ENCODE measurements around the gene SPRR3.

Gene SPRR3, protein sequence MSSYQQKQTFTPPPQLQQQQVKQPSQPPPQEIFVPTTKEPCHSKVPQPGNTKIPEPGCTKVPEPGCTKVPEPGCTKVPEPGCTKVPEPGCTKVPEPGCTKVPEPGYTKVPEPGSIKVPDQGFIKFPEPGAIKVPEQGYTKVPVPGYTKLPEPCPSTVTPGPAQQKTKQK

DNA sequence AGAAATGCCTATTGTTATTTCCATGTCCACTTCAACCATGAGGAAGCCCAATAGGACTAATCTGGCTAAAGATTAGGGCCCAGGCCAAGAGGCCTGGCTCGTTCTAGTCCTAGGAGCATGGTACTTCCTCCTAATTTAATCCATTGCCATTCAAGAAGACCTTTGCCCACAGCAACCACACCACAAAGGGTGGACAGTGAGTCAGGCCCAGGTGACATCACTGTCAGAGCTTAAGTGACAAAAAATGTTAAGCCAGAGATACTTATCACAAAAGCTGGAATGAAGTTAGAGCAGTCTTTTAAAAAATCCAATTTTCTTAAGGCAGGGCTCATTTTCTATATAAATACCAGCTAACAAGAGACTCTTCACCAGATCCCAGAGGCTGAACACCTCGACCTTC, at the start of gene SPRR3:
Gene SPRR3, plus strand, starts transcription at position 368 of the 400 bp plus-strand sequence. CDS start 1,272 bp downstream, outside the sequence.
- DNase-seq, result peak; percentile 0

DNA sequence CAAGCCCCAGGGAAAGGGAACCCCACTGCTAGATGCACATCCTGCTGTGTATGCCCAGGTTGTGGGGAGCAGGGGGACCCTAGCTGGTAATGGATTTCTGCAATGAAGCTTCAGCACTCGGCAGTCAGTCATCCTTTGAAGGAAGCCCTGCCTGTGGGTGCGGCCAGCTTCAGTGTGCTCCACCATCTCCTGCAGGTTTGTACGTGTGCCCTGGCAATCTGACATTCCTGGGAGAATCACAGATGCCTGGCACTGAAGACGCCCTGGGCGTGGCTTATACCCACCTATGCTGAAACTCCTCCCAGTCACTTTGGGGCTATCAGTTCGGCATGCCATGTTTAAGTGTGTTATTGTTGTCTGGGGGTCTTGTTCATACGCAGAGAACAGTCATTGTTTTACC, 47.8 kb upstream of the SPRR3 start:
- no peak for DNase-seq

DNA sequence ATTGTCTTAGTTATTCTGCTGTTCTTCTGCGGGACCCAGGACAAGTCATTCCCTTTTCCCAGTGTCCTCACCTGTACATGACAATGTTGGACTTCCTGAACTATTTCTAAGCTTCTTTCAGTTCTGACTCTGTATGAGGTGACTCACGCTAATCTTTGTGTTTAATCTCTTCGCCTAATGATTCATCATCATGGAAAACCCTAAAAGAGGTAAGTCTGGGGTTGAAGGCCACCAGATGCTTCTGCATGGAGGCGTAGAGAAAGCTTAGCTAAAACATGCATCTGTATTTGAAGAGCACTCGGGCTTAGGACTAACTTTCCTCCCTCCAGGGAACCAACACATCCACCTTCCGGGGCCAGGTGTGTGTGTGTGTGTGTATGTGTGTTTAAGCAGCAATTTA, 47.1 kb upstream of the SPRR3 start:
- DNase-seq, result no peak

DNA sequence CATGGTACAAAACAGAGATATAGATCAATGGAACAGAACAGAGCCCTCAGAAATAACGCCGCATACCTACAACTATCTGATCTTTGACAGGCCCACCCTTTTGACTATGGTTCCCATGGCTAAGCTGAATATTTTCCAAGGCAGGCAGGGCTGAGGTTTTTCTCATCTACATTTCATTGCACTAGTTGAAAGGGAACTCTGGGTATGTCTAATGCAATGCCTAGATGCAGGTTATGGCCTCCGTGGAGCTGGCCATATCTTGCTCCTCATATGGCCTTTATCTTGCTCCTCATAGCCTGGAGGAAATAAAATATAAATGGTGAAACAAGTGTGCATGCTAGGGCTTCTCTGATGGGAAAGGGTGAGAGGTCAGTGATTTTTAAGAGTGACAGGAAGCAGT, 44.0 kb upstream of the SPRR3 start:
- DNase-seq, result no peak

DNA sequence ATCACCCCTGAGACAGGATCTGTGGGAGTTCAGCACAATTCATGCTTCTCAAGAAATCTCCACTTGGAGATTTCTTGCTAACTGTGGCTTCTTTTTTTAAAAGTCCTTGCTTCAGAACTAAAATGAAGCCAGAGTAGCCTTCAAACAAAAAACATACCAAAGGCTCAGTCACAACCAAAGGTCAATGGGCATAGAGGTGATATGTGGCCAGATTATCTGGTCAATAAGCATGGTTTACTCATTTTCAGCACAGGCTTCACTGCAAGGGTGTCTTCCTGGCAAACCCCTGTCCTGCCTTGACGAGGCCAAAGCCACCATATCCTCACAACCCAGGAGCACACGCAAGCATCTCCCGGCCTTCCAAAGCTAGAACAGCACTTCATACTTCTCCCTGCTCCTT, 42.3 kb upstream of the SPRR3 start:
- DNase-seq, result no peak

DNA sequence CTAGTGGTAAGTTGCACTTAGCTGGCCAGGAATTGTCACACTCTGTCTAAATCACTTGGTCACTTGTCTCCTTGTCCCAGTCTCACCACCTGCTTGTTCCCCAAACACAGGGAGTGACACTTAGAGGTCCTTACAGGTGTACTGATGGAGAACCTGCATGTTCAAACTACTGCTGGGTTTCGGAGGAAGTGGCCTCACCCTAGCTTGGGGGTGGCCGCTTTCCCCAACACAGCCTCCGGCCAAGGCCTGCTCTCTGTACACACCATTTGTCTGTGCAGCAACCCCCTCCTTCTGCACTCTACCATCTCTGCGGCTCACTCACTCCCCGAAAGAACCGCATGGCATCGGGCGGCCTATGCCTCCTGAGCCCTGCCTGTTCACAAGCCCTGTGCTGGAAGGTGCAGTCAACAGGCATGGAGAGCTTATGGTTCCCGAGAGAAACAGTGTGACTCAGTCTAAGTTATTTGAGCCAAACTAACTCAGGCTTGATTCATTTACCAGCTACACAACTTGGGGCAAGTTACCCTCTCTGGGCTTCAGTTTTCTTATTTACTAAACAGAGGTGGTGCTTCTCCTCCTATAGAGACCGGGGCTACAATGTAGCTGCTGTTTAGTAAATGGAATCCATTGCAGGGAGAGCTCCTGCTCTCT, 41.6 kb upstream of the SPRR3 start:
- no peak for DNase-seq

DNA sequence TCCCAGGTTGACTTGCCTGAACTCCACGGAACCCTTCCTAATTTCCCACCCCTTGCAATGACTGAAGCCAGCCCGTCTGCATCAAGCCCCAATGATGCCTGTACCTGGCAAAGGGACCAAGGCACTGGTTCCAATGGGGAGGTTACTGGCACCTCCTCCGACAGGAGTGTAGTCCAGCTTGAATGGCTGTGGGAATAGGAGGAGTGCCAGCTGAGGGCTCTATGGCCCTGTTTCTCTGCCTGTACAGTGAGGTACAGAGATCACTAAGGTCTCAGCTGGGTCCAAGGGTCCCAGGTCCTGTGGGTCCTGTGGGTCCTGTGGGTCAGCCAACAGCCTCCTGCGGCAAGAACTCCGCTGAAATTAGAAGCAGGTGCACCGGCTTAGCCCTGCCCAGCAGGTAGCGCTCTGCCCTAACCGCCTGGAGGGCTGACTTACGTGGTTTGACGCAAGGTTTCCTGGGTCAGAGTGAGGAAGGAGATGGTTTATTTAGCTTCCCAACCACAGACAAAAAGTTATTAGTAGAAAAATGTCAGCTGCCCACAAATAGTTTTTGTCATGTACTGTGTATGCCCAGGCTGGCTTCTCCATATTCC, 41.0 kb upstream of the SPRR3 start:
- peak; percentile 5 for DNase-seq

DNA sequence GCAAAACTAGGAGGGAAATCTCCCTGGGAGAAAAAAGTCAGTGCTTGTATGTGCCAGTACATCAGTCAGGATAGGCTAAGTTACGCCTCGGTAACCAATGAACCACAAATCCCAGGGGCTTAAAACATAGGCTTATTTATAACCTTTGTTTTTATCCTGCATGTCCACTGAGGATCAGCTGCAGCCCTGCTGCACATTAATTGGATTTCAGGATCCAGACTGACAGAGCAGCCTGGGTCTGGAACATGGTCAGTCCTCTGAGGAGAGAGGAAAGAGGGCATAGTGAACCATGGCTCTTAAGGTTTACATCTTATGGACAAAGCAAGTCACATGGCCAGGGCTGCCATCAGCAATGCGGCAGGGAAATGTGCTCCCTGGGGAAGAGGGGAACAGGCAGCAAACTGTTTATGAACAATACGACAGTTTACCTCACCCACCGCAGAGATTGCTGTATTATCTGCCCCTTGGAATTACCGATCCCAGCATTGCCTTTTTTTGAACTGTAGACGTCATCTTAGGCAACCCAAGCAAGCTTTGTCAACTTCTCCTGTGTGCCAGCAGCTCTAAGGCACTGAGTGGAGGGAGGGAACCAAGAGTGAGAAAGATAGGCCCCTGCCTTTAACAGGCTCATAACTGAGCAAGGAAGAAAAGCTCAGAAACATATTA, 40.2 kb upstream of the SPRR3 start:
- no peak for DNase-seq

DNA sequence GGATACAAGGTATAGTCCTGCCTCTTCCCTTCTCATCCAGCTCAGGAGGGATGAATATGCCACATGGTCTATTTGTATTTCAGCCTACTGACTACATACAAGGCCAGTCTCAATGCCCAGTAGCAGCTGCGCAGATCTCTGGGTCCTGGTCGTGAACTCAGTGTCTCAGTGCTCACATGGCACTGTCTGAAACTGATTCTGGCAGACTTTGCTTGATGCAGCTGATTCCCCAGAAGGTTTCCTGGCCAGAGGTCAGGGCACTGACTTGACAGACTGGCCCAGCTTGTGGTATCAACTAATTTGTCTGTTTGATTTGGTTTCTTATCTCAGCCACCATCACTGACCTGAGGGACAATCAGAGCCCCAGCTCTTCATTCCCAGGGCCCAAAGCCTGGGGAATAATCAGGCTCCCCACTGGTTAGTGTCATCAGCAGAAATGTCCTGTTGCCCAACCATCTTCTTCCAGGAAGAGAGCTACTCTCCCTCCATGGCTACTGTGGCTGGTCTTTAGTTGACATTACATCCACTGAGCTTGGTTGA, 38.6 kb upstream of the SPRR3 start:
- no peak for DNase-seq

DNA sequence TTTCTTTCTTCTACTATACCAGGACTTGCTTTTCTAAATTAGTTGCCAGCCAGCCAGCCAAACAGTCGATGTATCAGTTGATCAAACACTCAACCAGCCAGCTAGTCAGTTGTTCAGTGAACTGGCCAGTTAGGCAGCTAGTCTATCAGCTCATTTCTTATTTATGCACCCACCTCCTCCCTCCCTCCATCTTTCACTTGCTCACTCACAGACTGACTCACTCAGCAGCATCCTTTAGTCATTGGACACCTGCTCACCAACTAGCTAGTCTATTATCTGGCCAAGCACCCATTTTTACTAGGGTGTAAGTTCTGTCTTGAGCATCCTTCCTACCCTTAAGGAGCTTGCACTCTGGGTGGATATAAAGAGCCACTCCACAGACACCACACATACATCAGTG, 37.0 kb upstream of the SPRR3 start:
- no peak for DNase-seq

DNA sequence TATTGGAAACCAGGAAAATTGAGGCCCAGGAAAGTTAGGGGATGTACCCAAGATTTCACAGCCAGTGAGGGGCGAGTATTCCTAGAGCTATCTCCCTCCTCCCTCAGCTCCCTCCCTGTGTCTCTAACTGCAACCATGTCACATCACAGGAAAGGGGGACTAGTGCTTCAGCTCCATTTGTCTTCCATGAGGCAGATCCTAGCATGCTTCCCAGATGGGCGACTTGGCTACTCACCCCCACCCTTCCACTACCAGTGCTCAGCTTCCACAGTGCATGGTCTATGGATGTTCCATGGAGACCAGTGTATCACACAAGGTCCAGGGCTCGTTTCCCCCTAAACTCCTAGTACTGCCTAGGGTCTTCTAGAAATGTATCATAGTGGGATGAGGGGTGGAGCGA, 35.7 kb upstream of the SPRR3 start:
- no peak for DNase-seq

DNA sequence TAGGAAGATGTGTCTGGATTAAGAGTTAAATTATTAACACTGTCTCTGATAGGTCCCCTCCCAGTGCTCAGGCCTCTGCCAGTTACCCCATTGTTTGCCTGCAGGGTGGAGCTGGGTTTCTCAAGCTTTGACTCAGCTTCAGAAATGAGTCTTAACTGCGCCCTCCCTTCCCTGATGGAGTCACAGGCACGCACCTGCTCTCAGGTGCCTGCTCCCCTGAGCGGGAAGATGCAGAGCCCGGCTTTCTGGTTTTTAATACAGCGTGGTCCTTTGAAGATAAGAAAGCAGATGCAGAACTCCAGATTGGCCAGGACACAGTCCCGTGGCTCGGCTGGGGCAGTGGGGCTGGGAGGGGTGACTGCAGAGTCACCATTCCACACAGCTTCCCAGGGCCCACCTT, 34.3 kb upstream of the SPRR3 start:
- no peak for DNase-seq

DNA sequence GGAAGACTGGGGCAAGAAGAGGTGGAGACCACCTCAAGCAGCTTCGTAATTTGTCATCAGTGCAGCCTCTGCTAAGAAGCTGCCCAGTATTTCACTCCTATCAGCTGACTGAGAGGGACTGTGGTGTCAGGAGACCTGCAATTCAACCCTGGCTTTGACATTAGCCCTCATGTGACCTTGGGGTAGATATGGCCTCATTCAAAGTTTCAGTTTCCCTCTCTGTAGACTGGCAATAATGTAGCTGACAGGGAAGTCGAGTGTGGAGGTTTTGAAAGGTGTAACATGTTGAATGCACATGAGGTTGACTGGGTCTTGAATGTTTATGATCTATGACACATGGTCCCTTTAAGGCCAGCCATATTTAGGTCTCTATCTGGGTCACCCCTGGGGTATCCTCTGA, 33.3 kb upstream of the SPRR3 start:
- DNase-seq, result no peak

DNA sequence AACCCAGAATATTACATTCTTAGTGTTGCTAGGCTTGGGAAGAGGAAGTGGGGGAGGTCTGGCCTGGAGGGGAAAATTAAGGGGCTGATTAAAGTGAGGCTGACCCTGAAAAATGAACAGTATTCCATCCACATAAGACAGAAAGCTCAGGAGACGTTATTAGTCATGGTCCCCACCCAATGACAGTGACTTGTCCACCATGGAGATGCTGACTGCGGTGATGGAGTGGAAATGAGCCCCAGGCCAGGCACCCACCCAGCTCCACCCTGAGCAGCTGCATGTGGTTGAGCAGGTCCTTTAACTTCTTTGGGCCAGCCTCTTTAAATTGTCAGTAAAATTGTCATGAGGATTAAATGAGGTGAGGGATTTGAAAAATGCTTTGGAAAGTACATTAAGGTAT, 32.5 kb upstream of the SPRR3 start:
- no peak for DNase-seq

DNA sequence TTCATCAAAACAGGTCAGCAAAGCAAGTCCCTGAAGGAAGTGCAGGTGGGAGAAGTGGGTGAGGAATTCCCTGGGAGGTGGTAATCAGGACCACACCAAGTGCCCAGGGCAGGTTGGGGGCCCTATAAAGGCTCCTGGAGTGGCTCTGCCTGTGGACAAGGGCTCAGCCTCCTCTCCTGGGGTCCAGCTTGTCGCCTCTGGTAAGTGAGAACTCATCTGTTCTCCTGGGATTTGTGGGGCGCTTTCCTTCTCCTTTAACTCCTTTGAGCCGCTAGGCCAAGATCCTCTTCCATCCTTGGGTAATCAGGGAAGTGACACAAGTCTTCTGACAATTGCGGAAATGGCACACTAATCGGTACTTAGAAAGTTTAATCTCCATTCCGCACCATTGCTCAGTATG, 31.1 kb upstream of the SPRR3 start, which contains the start of gene SPRR4:
Gene SPRR4, plus strand, starts transcription at position 154 of the 400 bp plus-strand sequence. CDS start 1,243 bp downstream, outside the sequence.
- no peak for DNase-seq

DNA sequence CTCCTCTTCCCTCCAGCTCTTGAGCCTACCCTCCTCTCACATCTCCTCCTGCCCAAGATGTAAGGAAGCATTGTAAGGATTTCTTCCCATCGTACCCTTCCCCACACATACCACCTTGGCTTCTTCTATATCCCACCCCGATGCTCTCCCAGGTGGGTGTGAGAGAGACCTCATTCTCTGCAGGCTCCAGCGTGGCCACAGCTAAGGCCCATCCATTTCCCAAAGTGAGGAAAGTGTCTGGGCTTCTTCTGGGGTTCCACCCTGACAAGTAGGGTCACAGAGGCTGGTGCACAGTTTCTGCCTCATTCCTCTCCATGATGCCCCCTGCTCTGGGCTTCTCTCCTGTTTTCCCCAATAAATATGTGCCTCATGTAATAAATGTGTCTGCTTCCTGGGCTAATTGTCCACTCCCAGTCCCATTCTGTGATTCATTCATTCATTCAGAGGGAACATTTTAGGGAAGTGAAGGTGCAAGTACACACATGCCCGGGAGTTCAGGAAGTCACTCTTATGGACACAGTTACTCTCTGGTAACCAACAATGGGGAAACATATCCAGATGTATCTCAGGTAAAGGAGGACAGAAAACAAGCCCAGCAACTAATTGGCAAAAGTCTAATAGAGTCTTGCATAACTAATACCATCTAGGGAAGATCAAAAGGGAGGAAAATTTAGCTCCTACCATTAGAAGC, 29.2 kb upstream of the SPRR3 start:
- DNase-seq, result no peak

DNA sequence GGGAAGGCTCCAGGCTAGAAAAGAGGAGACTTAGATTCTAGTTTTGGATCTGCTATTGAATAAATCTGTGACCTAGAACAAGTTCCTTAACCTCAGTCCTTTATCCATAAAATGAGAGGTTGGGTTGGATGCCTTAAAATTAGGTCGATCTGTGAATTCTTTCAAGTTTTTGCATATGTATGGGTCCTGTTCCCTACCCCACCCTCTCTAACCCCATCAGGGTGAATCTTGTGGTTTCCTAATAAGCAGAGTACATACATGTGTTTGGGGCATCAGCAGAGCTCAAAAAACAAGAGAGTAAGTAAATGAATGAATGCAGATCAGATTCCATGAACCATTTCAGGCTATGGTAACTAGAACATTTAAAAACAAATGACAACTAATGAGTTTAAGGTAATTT, 24.9 kb upstream of the SPRR3 start:
- no peak for DNase-seq

DNA sequence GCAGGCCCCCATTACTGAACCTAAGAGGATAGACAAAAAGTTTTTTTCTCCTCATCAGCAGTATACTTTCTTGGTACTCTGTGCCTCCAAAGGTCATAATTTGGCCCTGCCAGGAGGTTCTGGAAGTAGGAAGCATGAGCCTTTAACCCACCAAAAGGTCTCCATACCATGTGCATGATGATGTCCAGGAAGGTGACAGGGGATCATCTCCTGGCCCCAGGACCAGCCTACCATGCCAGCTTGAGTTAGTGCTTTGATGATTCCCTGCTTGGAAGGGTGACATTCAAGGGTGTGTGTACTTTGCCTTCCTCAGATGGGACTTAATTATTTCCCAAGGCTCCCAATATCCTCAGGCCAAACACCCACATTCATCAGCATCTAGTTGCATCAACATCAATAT, 23.9 kb upstream of the SPRR3 start:
- no peak for DNase-seq

DNA sequence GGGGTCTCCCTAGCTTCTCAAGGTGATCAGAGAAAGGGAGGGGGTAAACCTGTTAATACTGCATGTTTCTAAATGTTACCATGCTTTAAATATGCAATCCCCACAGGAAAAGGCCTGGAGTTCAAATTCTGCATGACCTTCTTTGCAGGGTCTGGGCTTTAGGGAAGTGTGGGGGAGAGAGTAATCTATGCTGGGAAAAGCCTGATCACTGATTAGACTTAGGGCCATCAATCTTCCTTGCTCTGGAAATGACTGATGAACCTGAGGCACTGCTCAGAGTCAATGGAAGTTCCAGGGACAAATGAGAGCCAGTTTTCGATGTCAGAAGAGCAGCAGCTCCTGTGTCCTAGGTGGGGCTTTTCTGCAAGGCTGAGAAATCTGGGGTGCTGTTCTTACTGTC, 20.9 kb upstream of the SPRR3 start:
- DNase-seq, result no peak

DNA sequence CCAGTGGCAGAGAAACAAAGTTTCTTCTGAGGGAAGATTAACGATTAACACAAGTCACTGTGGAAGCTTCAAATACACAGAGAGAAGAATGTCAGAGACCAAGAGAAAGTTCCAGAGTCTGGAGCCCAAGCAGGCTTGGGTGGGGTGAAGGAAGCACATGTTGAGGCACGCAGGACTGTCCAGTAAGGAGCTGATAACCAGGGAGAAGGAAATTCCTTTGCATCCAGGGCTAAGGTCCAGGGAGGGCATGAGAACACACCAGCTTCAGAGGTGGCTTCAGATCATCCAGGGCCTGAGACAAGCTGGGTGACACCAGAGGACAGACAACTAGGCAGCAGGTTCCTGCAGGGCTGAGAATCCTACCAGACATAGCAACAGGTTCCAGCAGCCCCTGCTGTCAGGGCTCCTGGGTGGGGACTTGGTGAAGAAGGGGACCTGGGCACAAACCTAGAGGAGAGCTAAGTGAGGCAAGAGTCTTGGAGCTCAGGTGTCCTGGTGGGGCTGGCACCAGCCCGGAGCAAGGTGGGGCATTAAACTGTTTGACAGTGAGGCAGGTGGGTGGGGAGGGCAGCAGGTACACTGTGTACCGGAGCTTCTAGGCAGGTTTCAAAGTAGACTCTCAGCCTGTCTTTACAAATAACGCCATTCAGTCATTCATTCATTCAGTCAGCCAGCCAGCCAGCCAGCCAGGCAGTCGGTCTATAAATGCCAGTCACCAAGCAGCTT, 20.2 kb upstream of the SPRR3 start:
- no peak for DNase-seq

DNA sequence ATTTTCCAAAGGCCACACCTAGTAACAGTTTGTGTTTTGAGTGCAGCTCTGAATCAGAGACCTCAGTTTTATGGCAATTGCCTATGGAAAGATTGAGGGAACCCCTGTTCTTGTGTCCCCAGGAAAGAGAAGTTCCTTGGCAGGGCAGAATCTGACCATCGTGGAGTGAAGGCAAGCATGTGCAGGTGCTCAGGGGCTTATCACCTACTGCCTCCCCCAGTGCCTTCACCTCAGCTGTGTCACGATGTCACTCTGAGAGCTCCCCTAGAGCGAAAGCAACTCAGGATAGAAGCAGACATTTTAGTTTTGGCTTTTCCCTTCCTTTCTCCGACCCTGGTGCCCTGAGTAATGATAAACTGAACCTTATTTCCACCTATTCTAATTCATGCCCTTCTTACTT, 19.5 kb upstream of the SPRR3 start:
- DNase-seq, result no peak

DNA sequence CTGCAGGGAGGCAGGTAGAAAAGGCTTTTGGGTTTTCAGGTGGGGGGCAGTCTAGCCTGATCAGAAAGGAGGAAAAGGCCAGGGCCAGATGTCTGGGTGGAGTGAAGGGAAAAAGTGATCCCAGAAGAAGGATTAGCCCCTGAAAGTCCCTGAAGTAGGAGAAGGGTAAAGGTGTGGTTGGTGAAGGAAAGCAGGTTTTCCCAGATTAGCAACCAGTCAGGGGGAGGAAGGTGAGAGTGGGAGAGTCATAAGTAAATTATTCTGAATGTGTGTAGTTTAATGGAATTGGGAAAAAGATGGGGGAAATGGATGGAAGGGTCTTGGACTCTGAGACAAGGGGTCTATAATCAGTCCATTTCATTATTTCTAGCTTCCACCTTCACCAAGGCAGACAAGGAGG, 18.3 kb upstream of the SPRR3 start:
- no peak for DNase-seq

DNA sequence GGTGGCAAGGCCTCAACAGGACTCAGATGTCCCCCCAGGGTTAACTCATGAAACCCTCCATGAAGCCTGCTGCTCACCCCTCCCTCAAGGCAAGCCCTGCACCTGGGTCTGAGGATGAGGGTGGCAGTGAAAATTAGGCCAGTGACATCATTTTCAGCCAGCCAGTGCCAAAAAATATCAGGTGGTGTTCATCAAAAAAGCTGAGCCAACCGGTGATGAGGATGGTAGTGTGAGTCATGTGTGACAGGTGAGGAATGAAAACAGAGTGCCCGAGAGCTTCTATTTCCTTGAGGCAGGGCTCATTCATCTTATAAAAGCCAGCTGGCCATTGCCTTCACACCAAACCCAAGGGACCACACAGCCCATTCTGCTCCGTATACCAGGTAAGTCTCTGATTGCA, 17.8 kb upstream of the SPRR3 start, which contains the start of gene SPRR1A:
Gene SPRR1A, plus strand, starts transcription at position 339 of the 400 bp plus-strand sequence. CDS start 1,150 bp downstream, outside the sequence.
- no peak for DNase-seq

Measured in hematopoietic multipotent progenitor cell treated with erythropoietin and hydrocortisone succinate and interleukin-3 and kit ligand, for 4 days (in vitro differentiated cells).